K562 (cell line): ENCODE data around the gene GPR171. TPM values are rescaled to one million over a fixed set of nuclear protein-coding genes. Genes with fewer than 3 reads are reported as not detected.

ENCODE experiments used
- ATAC-seq: fragments of 200-7000 bp; cut with Tn5 transposase; 3 replicates; pipeline ENCODE4 v1.9.1; 2020; ENCODE audit warnings: moderate library complexity
- BruUV-seq: library from RNA; stranded (reverse); fragments of 400-500 nt; replicated peaks from 2 replicates; lab custom pipeline; 2021; lab: Mats Ljungman, UMichigan
- CTCF ChIA-PET: fragments of 300-600 bp; formaldehyde crosslinking; extraction: SDS; loops from one replicate; lab custom pipeline; 2021; ENCODE audit warnings: low intra/inter-chr PET ratio; lab: Yijun Ruan, JAX
- POLR2A ChIA-PET: fragments of 300-600, 350-650 bp; sonication (Branson Sonifier 250); formaldehyde crosslinking; extraction: SDS; loops from one replicate; lab custom pipeline; 2021; ENCODE audit warnings: antibody characterized with exemption, inconsistent platforms; lab: Yijun Ruan, JAX
- DNase-seq, 4 experiments: peaks; one replicate each; pipeline versions ENCODE4 v3.0.0 to v3.0.0-alpha.2; 2011 to 2018; ENCODE audit warnings: low spot score in 3 of 4, mixed read lengths in 3 of 4; ENCODE audit errors: extremely low read depth in 1 of 4
- FAIRE-seq: peaks from 2 replicates; lab custom pipeline; 2011; peaks lifted over from hg19 to GRCh38; lab: Jason Lieb, UNC
- H2AFZ ChIP-seq: 2 replicates; pipeline ENCODE4 v1.6.0; 2011; ENCODE audit warnings: low read depth, low read length, control low read depth, inconsistent platforms
- H3K27ac ChIP-seq: fragments of 200-600 bp; 3 replicates; pipeline ENCODE4 v1.8.0; 2011; ENCODE audit warnings: low read depth, mild to moderate bottlenecking, control low read depth, inconsistent platforms, low read length, moderate library complexity, mixed read lengths; ENCODE audit errors: extremely low read depth
- H3K27me3 ChIP-seq, 2 experiments: fragments of 300-600 bp in 1 of 2; 2 replicates in 1 of 2; 3 replicates in 1 of 2; pipeline versions ENCODE4 v1.6.0 to v1.8.0; 2011; ENCODE audit warnings: inconsistent platforms in 2 of 2, low read length in 2 of 2, mild to moderate bottlenecking in 1 of 2, mixed read lengths in 1 of 2, moderate library complexity in 1 of 2; ENCODE audit not compliant: control insufficient read depth in 2 of 2, insufficient read depth in 2 of 2
- H3K36me3 ChIP-seq: fragments of 300-600 bp; 3 replicates; pipeline ENCODE4 v1.8.0; 2011; ENCODE audit warnings: mild to moderate bottlenecking, low read length, inconsistent platforms; ENCODE audit not compliant: control insufficient read depth, insufficient read depth
- H3K4me1 ChIP-seq, 2 experiments: fragments of 200-600 bp in 1 of 2; replicated peaks in 1 of 2; 2 replicates in 1 of 2; 3 replicates in 1 of 2; pipeline versions ENCODE4 v1.5.1 to v1.8.0; 2011; ENCODE audit warnings: inconsistent platforms in 2 of 2, low read length in 2 of 2, mild to moderate bottlenecking in 1 of 2, mixed read lengths in 1 of 2, moderate library complexity in 1 of 2; ENCODE audit not compliant: control insufficient read depth in 2 of 2, insufficient read depth in 2 of 2
- H3K4me2 ChIP-seq: 2 replicates; pipeline ENCODE4 v1.6.1; 2011; ENCODE audit warnings: low read length, control low read depth, inconsistent platforms, mixed read lengths; ENCODE audit not compliant: insufficient read depth
- H3K4me3 ChIP-seq: fragments of 200-600 bp; sonication (generic), shearing (Covaris generic); 2 replicates; pipeline ENCODE4 v1.5.1; 2016; ENCODE audit warnings: control low read depth, inconsistent platforms
- H3K79me2 ChIP-seq: fragments of 200-600 bp; 3 replicates; pipeline ENCODE4 v1.8.0; 2011; ENCODE audit warnings: low read length, inconsistent platforms; ENCODE audit not compliant: control insufficient read depth, insufficient read depth
- H3K9ac ChIP-seq, 2 experiments: 2 replicates each; pipeline versions ENCODE4 v1.6.0 to v1.6.1; 2011; ENCODE audit warnings: low read depth in 2 of 2, low read length in 2 of 2, control low read depth in 1 of 2, inconsistent platforms in 1 of 2, mild to moderate bottlenecking in 1 of 2, mixed read lengths in 1 of 2; ENCODE audit not compliant: insufficient read depth in 1 of 2
- H3K9me1 ChIP-seq: one replicate; pipeline ENCODE4 v1.6.0; 2011; ENCODE audit warnings: inconsistent platforms, mild to moderate bottlenecking, low read length, moderate library complexity; ENCODE audit not compliant: control insufficient read depth, insufficient read depth
- H3K9me3 ChIP-seq: replicated peaks from 2 replicates; pipeline ENCODE4 v1.5.1; 2011; ENCODE audit warnings: low read depth, low read length, inconsistent platforms; ENCODE audit not compliant: control insufficient read depth, insufficient read depth
- H4K20me1 ChIP-seq: replicated peaks from 2 replicates; pipeline ENCODE4 v1.6.1; 2011; ENCODE audit warnings: low read length, inconsistent platforms, mixed read lengths; ENCODE audit not compliant: control insufficient read depth, insufficient read depth
- ARNT ChIP-seq, 2 experiments: fragments of 450-650 bp; IDR thresholded peaks; 2 replicates each; pipeline ENCODE4 v1.6.1; 2016; ENCODE audit warnings: mild to moderate bottlenecking in 1 of 2
- CBX5 ChIP-seq: IDR thresholded peaks from 2 replicates; pipeline ENCODE4 v1.6.1; 2014; ENCODE audit warnings: low read depth, borderline replicate concordance
- ETV1 ChIP-seq: fragments of 450-650 bp; conservative IDR thresholded peaks from 2 replicates; pipeline ENCODE4 v1.6.1; 2016; ENCODE audit warnings: missing genetic modification characterization, control low read depth, low read depth, missing compliant biosample characterization
- HIVEP1 ChIP-seq: fragments of 250-450 bp; sonication (Bioruptor Pico); IDR thresholded peaks from 2 replicates; pipeline ENCODE4 v1.4.0; 2020; ENCODE audit warnings: mild to moderate bottlenecking
- NFE2 ChIP-seq: IDR thresholded peaks from 2 replicates; pipeline ENCODE4 v1.6.1; 2014; ENCODE audit warnings: antibody characterized with exemption, low read depth
- POLR3A ChIP-seq: IDR thresholded peaks from 2 replicates; pipeline ENCODE4 v1.6.1; 2011; ENCODE audit warnings: borderline replicate concordance, mild to moderate bottlenecking, moderate library complexity; ENCODE audit not compliant: insufficient read length, insufficient read depth; ENCODE audit errors: extremely low read depth
- TAL1 ChIP-seq: fragments of 450-650 bp; IDR thresholded peaks from 2 replicates; pipeline ENCODE4 v1.6.1; 2016; ENCODE audit warnings: mild to moderate bottlenecking
- U2AF2 ChIP-seq: fragments of 200-400 bp; formaldehyde crosslinking; optimal IDR thresholded peaks from 2 replicates; pipeline ENCODE3; 2017; ENCODE audit warnings: low read depth, mild to moderate bottlenecking, low read length
- ZNF707 ChIP-seq: fragments of 250-450 bp; sonication (Bioruptor Pico); conservative IDR thresholded peaks from 2 replicates; pipeline ENCODE4 v1.8.0; 2022; ENCODE audit warnings: inconsistent platforms, mild to moderate bottlenecking, moderate library complexity
- whole genome bisulfite sequencing: fragments of 100-300 bp; shearing (Covaris generic); methylation state at CpG from one replicate; pipeline ENCODE4 v1.1.6; 2016; ENCODE audit warnings: low coverage, mixed read lengths; ENCODE audit not compliant: insufficient coverage; ENCODE audit errors: missing lambda C conversion rate; 5-methylcytosine and 5-hydroxymethylcytosine counted together
- in situ Hi-C: fragments of 300-500 bp; cut with MboI; formaldehyde crosslinking; loops from 4 replicates; pipeline ENCODE4 v1.15.0; 2018; ENCODE audit warnings: inconsistent platforms, mixed read lengths
- intact Hi-C: fragments of 100-400 bp; cut with micrococcal nuclease; formaldehyde crosslinking; loops from 2 replicates; pipeline ENCODE4 v1.14.2; 2022
- polyA plus RNA-seq, 8 experiments: library from polyadenylated mRNA; depleted of rRNA in 4 of 8; stranded (reverse) in 5 of 8; unstranded in 3 of 8; fragments of >200 nt; fragmentation: Nextera tagmentation in 2 of 8; fragmentation: Illumina TruSeq in 1 of 8; extraction: Ambion mirVana in 2 of 8; extraction: Trizol in 1 of 8; gene quantifications; 2 replicates each; pipeline versions ENCODE4 v1.2.1 to v1.2.3, GENCODE V29; 2011 to 2014; ENCODE audit warnings: inconsistent platforms in 1 of 8, missing spikeins in 1 of 8
- total RNA-seq, 7 experiments: library from RNA; depleted of rRNA in 6 of 7; stranded (reverse); fragments of >200 nt in 6 of 7; fragmentation: Illumina TruSeq in 2 of 7; extraction: Trizol in 2 of 7; gene quantifications; 2 replicates each; pipeline versions ENCODE4 v1.2.1 to v1.2.3, GENCODE V29; 2011 to 2021; ENCODE audit warnings: low replicate concordance in 1 of 7
- TF ChIP-seq, protein P1 (sequence below): fragments of 200-800 bp; sonication (Bioruptor generic); IDR thresholded peaks from 2 replicates; pipeline ENCODE4 v1.6.1; 2017; ENCODE audit warnings: missing genetic modification characterization, missing compliant biosample characterization
- TF ChIP-seq, protein P2 (sequence below): sonication (generic); formaldehyde crosslinking; IDR thresholded peaks from 2 replicates; pipeline ENCODE4 v1.8.0; 2022; ENCODE audit warnings: mild to moderate bottlenecking, missing genetic modification reagents
- TF ChIP-seq, protein P3 (sequence below), 2 experiments: fragments of 450-650 bp; IDR thresholded peaks; 2 replicates each; pipeline ENCODE4 v1.6.1; 2018; ENCODE audit warnings: mild to moderate bottlenecking in 2 of 2, low read depth in 1 of 2; ENCODE audit not compliant: partially characterized antibody in 2 of 2
- TF ChIP-seq, protein P4 (sequence below): fragments of 450-650 bp; IDR thresholded peaks from 2 replicates; pipeline ENCODE4 v1.7.0; 2016; ENCODE audit warnings: borderline replicate concordance

The GPR171 gene
- total and polyA plus RNA-seq, 9 of the 15 experiments (the other 6 are each of a cell fraction or from before 2014, with no cell fraction given) = not detected

DNA sequence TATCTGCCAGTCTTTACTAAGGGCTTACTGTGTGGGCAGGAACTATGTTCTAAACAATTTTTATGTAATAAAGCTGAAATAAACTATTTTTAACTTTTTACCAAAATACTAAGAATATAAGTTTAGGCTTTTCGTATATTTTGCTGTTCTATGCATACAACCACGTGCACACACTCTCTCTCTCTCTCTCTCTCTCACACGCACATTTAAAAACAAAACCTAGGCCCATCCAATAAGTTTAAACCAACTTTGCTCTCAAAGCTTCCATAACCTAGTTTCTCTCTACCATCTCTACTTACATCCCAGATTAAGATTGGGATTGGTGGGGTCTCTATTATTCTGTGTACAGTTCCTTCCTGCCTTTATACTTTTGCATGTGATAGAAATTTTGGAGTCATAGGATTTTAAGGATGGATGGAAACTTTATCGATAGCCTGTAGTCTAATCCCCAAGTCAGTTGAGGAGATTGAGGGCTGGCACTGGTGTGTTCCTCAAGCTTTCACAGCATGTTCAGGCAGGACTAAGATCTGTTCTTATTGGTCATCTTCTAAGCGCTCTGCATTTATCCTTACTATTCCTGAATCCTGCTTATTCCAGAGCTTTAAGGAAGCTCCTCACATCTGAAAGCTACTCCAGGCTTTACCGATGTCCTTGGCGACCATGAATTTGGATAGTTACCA lies 1.8 kb downstream of the GPR171 start:
- POLR2A ChIA-PET = interaction anchor here (1.0 kb wide), 1 partner anchor 9 kb away, joined by 3 read pairs; no protein-coding TSS in a partner anchor
- no peak overlapping the region for H3K4me3 ChIP-seq
- FAIRE-seq (no peak), ATAC-seq (no peak), DNase-seq (no peak)
- in situ Hi-C loops = no loop called here
- H3K9me1 ChIP-seq = no peaks in the 10 kb centered on the region
- H3K4me2 ChIP-seq = no peak overlapping the region
- no peaks in the 10 kb centered on the region for H3K79me2 ChIP-seq
- CTCF ChIA-PET = no interaction called here
- no TSS peak for BruUV-seq
- peaks cover 0 to 5% of the 10 kb centered on the region in 2 experiments; a peak in 3 of 5 replicates for H3K27me3 ChIP-seq
- intact Hi-C loops = no loop called here
- no peaks in the 10 kb centered on the region for H4K20me1 ChIP-seq
- no peak overlapping the region for H3K9ac ChIP-seq
- 1% methylated on average over 7 of the region's 7 CpGs for WGBS
- no peak overlapping the region for H3K27ac ChIP-seq
- no peaks in the 10 kb centered on the region for H3K4me1 ChIP-seq
- H3K9me3 ChIP-seq = no peaks in the 10 kb centered on the region
- H3K36me3 ChIP-seq = no peaks in the 10 kb centered on the region
- H2AFZ ChIP-seq = no peak overlapping the region
- TF ChIP-seq, protein P1, sequence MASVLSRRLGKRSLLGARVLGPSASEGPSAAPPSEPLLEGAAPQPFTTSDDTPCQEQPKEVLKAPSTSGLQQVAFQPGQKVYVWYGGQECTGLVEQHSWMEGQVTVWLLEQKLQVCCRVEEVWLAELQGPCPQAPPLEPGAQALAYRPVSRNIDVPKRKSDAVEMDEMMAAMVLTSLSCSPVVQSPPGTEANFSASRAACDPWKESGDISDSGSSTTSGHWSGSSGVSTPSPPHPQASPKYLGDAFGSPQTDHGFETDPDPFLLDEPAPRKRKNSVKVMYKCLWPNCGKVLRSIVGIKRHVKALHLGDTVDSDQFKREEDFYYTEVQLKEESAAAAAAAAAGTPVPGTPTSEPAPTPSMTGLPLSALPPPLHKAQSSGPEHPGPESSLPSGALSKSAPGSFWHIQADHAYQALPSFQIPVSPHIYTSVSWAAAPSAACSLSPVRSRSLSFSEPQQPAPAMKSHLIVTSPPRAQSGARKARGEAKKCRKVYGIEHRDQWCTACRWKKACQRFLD = no peak
- TF ChIP-seq ARNT (IDR thresholded peaks at IDR 0.05) (no peak), POLR3A (no peak), CBX5 (no peak), ZNF707 (CRISPR knock-in tag) (no peak), ETV1 (no peak), TAL1 (no peak), NFE2 (no peak), U2AF2 (no peak), HIVEP1 (CRISPR knock-in tag) (no peak)
- TF ChIP-seq, protein P2, sequence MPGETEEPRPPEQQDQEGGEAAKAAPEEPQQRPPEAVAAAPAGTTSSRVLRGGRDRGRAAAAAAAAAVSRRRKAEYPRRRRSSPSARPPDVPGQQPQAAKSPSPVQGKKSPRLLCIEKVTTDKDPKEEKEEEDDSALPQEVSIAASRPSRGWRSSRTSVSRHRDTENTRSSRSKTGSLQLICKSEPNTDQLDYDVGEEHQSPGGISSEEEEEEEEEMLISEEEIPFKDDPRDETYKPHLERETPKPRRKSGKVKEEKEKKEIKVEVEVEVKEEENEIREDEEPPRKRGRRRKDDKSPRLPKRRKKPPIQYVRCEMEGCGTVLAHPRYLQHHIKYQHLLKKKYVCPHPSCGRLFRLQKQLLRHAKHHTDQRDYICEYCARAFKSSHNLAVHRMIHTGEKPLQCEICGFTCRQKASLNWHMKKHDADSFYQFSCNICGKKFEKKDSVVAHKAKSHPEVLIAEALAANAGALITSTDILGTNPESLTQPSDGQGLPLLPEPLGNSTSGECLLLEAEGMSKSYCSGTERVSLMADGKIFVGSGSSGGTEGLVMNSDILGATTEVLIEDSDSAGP = no peak
- TF ChIP-seq, protein P3, sequence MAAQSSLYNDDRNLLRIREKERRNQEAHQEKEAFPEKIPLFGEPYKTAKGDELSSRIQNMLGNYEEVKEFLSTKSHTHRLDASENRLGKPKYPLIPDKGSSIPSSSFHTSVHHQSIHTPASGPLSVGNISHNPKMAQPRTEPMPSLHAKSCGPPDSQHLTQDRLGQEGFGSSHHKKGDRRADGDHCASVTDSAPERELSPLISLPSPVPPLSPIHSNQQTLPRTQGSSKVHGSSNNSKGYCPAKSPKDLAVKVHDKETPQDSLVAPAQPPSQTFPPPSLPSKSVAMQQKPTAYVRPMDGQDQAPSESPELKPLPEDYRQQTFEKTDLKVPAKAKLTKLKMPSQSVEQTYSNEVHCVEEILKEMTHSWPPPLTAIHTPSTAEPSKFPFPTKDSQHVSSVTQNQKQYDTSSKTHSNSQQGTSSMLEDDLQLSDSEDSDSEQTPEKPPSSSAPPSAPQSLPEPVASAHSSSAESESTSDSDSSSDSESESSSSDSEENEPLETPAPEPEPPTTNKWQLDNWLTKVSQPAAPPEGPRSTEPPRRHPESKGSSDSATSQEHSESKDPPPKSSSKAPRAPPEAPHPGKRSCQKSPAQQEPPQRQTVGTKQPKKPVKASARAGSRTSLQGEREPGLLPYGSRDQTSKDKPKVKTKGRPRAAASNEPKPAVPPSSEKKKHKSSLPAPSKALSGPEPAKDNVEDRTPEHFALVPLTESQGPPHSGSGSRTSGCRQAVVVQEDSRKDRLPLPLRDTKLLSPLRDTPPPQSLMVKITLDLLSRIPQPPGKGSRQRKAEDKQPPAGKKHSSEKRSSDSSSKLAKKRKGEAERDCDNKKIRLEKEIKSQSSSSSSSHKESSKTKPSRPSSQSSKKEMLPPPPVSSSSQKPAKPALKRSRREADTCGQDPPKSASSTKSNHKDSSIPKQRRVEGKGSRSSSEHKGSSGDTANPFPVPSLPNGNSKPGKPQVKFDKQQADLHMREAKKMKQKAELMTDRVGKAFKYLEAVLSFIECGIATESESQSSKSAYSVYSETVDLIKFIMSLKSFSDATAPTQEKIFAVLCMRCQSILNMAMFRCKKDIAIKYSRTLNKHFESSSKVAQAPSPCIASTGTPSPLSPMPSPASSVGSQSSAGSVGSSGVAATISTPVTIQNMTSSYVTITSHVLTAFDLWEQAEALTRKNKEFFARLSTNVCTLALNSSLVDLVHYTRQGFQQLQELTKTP (IDR thresholded peaks at IDR 0.05; ENCODE audit: low read depth in 1 of 2, partially characterized antibody in 2 of 2) = no peak
- TF ChIP-seq, protein P4, sequence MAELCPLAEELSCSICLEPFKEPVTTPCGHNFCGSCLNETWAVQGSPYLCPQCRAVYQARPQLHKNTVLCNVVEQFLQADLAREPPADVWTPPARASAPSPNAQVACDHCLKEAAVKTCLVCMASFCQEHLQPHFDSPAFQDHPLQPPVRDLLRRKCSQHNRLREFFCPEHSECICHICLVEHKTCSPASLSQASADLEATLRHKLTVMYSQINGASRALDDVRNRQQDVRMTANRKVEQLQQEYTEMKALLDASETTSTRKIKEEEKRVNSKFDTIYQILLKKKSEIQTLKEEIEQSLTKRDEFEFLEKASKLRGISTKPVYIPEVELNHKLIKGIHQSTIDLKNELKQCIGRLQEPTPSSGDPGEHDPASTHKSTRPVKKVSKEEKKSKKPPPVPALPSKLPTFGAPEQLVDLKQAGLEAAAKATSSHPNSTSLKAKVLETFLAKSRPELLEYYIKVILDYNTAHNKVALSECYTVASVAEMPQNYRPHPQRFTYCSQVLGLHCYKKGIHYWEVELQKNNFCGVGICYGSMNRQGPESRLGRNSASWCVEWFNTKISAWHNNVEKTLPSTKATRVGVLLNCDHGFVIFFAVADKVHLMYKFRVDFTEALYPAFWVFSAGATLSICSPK = no peak
